ENCODE data around the gene UCMA.

GRCh38 chr10:13253726-13254125 is 19.6 kb upstream of the UCMA start:
- TF ChIP-seq POLR2AphosphoS5 (IDR thresholded peaks at IDR 0.05), result no peak
- TF ChIP-seq, protein P1, sequence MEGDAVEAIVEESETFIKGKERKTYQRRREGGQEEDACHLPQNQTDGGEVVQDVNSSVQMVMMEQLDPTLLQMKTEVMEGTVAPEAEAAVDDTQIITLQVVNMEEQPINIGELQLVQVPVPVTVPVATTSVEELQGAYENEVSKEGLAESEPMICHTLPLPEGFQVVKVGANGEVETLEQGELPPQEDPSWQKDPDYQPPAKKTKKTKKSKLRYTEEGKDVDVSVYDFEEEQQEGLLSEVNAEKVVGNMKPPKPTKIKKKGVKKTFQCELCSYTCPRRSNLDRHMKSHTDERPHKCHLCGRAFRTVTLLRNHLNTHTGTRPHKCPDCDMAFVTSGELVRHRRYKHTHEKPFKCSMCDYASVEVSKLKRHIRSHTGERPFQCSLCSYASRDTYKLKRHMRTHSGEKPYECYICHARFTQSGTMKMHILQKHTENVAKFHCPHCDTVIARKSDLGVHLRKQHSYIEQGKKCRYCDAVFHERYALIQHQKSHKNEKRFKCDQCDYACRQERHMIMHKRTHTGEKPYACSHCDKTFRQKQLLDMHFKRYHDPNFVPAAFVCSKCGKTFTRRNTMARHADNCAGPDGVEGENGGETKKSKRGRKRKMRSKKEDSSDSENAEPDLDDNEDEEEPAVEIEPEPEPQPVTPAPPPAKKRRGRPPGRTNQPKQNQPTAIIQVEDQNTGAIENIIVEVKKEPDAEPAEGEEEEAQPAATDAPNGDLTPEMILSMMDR (IDR thresholded peaks at IDR 0.05), result no peak

All from esophagus muscularis mucosa (tissue), 3 donors.